DND-41 (cell line): ENCODE results near the gene WWC1.

Source experiments
- CTCF ChIP-seq: IDR thresholded peaks from 2 replicates; pipeline ENCODE4 v1.5.1; 2012; ENCODE audit warnings: borderline replicate concordance, low read length, moderate library complexity, mild to moderate bottlenecking; ENCODE audit not compliant: poor library complexity, severe bottlenecking; ENCODE audit errors: extremely low read depth
- EZH2 ChIP-seq: IDR thresholded peaks from 3 replicates; pipeline ENCODE4 v1.6.1; 2012; ENCODE audit warnings: borderline replicate concordance, low read depth, mild to moderate bottlenecking, moderate library complexity, low read length, inconsistent platforms; ENCODE audit not compliant: severe bottlenecking

DNA sequence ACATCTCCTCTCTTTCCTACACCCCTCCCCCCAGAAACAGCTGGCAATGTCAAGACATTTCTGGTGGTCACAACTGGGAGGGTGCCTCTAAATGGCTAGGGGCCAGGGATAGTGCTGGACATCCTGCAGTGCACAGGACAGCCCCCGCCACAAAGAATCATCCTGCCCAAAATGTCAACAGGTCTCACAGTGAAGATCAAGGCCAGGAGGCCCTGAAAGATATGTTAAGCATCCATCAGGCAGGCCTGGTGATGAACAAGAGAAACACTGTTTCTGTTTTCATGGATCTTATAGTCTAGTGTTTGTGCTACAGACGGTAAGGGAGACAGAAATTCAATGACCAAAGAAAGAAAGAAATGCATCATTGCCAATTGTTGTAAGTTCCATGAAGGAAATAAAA, 45.9 kb downstream of the WWC1 start:
- TF ChIP-seq CTCF (no peak), EZH2 (no peak)
